ENCODE results near the gene FAM3B.

Gene FAM3B

DNA sequence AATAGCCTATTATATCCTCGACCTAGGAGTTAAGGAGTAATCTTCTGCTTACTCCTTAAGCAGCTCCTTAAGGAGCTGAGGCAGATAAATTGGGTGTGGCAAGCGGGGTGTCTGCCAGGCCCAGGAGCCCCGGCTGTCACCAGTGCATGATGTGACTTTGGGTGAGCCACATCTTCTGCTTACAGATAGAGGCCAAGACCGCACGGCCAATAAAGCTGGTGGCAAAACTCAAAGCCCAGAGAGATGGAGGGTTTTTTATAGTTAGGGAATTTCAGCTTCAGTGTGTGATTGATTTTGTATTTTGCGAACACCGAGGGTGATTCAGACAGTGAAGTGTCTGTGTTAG lies 55.1 kb downstream of the FAM3B start:
- Histone ChIP-seq H3K27me3 (ENCODE audit: insufficient read depth, insufficient read length) (peaks cover 4% of the 10 kb centered on the region), H3K4me1 (ENCODE audit: insufficient read depth, insufficient read length) (peaks cover 8% of the 10 kb centered on the region), H3K9ac (ENCODE audit: insufficient read length, low read depth) (no peak overlapping the region), H3K4me3 (ENCODE audit: insufficient read length, low read depth) (no peak overlapping the region), H3K9me3 (ENCODE audit: insufficient read depth, low read length) (no peaks in the 10 kb centered on the region), H3K36me3 (ENCODE audit: insufficient read depth, insufficient read length, low read length) (no peaks in the 10 kb centered on the region)
- DNase-seq (ENCODE audit: low read depth, low spot score), result no peak
- TF ChIP-seq SUZ12 (IDR thresholded peaks at IDR 0.05; ENCODE audit: extremely low read depth, insufficient read depth, insufficient read length) (no peak), ZNF274 (IDR thresholded peaks at IDR 0.05; ENCODE audit: low read depth, low read length) (no peak), YY1 (IDR thresholded peaks at IDR 0.05; ENCODE audit: insufficient read depth, insufficient read length) (no peak)

DNA sequence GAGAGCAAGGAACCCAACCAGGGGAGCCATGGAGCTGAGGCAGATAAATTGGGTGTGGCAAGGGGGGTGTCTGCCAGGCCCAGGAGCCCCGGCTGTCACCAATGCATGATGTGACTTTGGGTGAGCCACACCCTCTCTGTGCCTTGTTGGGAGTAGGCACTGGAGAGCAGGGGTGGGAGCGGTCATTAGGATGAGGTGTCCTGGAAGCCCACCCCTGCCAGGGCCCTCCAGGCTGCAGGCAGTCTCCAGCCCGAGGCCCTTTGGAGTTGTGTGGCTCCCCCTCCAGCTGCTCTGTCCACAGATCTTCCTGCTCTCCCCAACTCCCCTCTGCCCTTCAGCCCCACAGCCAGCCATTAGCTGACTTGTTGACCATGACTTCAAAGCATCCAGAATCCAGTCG lies 56.7 kb downstream of the FAM3B start:
- TF ChIP-seq SUZ12 (IDR thresholded peaks at IDR 0.05; ENCODE audit: extremely low read depth, insufficient read depth, insufficient read length) (no peak), YY1 (IDR thresholded peaks at IDR 0.05; ENCODE audit: insufficient read depth, insufficient read length) (no peak), ZNF274 (IDR thresholded peaks at IDR 0.05; ENCODE audit: low read depth, low read length) (no peak)
- no peaks in the 10 kb centered on the region for H3K9me3 ChIP-seq (ENCODE audit: insufficient read depth, low read length)
- H3K9ac ChIP-seq (ENCODE audit: insufficient read length, low read depth), result no peak overlapping the region
- H3K4me3 ChIP-seq (ENCODE audit: insufficient read length, low read depth), result no peak overlapping the region
- peaks cover under 1% of the 10 kb centered on the region for H3K27me3 ChIP-seq (ENCODE audit: insufficient read depth, insufficient read length)
- DNase-seq (ENCODE audit: low read depth, low spot score), result no peak
- peaks cover 13% of the 10 kb centered on the region for H3K36me3 ChIP-seq (ENCODE audit: insufficient read depth, insufficient read length, low read length)
- H3K4me1 ChIP-seq (ENCODE audit: insufficient read depth, insufficient read length), result peaks cover 5% of the 10 kb centered on the region

DNA sequence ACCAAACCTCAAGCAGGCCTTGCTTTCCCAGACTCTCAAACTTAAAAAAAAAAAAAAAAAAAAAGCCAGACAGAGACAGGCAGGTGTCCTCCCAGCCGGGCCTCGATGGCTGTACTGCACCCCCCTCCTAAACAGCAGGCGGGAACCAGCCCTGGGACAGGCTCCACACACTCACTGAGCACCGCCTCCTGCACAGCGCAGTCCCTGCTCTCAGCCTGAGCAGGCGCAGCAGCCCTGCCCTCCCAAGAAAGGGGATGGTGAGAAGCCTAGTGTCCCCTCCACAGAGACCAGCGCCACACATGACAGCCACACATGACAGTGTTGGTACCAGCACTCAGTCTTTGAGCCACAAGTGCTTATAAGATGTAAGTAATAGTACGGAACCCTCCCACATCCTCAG lies 57.2 kb downstream of the FAM3B start:
- no peaks in the 10 kb centered on the region for H3K27me3 ChIP-seq (ENCODE audit: insufficient read depth, insufficient read length)
- H3K4me3 ChIP-seq (ENCODE audit: insufficient read length, low read depth), result no peak overlapping the region
- no peak overlapping the region for H3K9ac ChIP-seq (ENCODE audit: insufficient read length, low read depth)
- DNase-seq (ENCODE audit: low read depth, low spot score), result no peak
- H3K36me3 ChIP-seq (ENCODE audit: insufficient read depth, insufficient read length, low read length), result peaks cover 13% of the 10 kb centered on the region
- H3K4me1 ChIP-seq (ENCODE audit: insufficient read depth, insufficient read length), result peaks cover 5% of the 10 kb centered on the region
- no peaks in the 10 kb centered on the region for H3K9me3 ChIP-seq (ENCODE audit: insufficient read depth, low read length)
- TF ChIP-seq SUZ12 (IDR thresholded peaks at IDR 0.05; ENCODE audit: extremely low read depth, insufficient read depth, insufficient read length) (no peak), ZNF274 (IDR thresholded peaks at IDR 0.05; ENCODE audit: low read depth, low read length) (no peak), YY1 (IDR thresholded peaks at IDR 0.05; ENCODE audit: insufficient read depth, insufficient read length) (no peak)

DNA sequence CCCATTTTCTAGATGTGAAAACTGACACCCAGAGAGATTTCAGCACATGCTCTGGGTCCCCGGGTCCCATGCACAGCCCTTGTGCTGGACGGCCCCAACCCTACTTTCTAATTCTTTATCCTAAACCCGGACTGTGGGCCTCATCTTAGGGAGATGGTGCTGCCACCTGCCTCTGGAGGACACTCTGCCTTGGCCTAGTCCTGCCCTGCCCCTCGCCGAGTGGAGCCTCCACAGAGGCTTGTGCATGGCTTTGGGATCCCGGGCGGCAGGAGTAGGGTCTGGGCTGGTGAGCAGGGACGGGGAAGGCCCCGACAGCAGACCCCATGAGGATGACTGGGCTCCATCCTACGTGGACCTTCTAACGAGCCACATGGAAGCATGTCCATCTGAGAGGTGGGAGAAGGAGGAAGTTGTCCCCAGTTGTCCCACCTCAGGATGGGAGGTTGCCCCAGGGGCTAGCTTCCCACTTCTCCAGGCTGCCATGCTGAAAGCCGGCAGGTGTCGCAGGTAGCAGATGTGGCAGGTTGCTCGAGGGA lies 57.6 kb downstream of the FAM3B start:
- TF ChIP-seq ZNF274 (IDR thresholded peaks at IDR 0.05; ENCODE audit: low read depth, low read length), result no peak
- TF ChIP-seq YY1 (IDR thresholded peaks at IDR 0.05; ENCODE audit: insufficient read depth, insufficient read length), result no peak
- no peak for TF ChIP-seq SUZ12 (IDR thresholded peaks at IDR 0.05; ENCODE audit: extremely low read depth, insufficient read depth, insufficient read length)
- Histone ChIP-seq H3K27me3 (ENCODE audit: insufficient read depth, insufficient read length) (no peaks in the 10 kb centered on the region), H3K4me1 (ENCODE audit: insufficient read depth, insufficient read length) (peaks cover 5% of the 10 kb centered on the region), H3K36me3 (ENCODE audit: insufficient read depth, insufficient read length, low read length) (peaks cover 17% of the 10 kb centered on the region), H3K9ac (ENCODE audit: insufficient read length, low read depth) (no peak overlapping the region), H3K9me3 (ENCODE audit: insufficient read depth, low read length) (no peaks in the 10 kb centered on the region), H3K4me3 (ENCODE audit: insufficient read length, low read depth) (no peak overlapping the region)
- no peak for DNase-seq (ENCODE audit: low read depth, low spot score)

DNA sequence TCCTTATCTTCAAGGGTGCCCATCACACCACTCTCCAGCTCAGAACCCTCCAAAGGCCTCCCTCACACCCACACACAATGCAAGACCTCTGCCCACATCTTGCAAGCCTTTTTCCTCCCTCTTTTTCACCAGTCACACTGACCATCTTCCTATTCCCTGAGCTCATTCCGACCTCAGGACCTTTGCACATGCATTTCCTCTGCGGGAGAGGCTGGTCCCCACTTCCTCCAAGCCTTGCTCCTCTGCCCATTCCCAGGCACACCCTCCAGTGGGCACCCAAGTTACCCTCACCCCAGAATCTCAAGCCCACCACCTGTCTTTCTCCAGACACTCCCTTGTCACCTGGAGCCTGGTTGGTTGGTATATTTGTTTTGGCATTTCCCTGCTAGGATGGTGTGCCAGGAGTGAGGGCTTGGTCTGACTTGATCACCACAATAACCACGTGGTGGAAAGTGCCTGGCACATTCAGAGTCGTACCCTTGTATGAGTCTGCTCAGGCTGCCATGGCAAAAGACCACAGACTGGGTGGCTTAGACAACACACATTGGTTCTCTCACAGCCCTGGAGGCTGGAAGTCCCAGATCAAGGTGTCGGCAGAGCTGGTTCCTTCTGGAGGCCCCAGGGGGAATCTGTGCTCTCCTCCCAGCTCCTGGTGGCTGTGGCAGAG lies 58.4 kb downstream of the FAM3B start:
- Histone ChIP-seq H3K4me1 (ENCODE audit: insufficient read depth, insufficient read length) (peaks cover 5% of the 10 kb centered on the region), H3K4me3 (ENCODE audit: insufficient read length, low read depth) (no peak overlapping the region), H3K9ac (ENCODE audit: insufficient read length, low read depth) (no peak overlapping the region), H3K36me3 (ENCODE audit: insufficient read depth, insufficient read length, low read length) (peaks cover 24% of the 10 kb centered on the region), H3K27me3 (ENCODE audit: insufficient read depth, insufficient read length) (no peaks in the 10 kb centered on the region), H3K9me3 (ENCODE audit: insufficient read depth, low read length) (no peaks in the 10 kb centered on the region)
- no peak for DNase-seq (ENCODE audit: low read depth, low spot score)
- TF ChIP-seq SUZ12 (IDR thresholded peaks at IDR 0.05; ENCODE audit: extremely low read depth, insufficient read depth, insufficient read length) (no peak), ZNF274 (IDR thresholded peaks at IDR 0.05; ENCODE audit: low read depth, low read length) (no peak), YY1 (IDR thresholded peaks at IDR 0.05; ENCODE audit: insufficient read depth, insufficient read length) (no peak)

DNA sequence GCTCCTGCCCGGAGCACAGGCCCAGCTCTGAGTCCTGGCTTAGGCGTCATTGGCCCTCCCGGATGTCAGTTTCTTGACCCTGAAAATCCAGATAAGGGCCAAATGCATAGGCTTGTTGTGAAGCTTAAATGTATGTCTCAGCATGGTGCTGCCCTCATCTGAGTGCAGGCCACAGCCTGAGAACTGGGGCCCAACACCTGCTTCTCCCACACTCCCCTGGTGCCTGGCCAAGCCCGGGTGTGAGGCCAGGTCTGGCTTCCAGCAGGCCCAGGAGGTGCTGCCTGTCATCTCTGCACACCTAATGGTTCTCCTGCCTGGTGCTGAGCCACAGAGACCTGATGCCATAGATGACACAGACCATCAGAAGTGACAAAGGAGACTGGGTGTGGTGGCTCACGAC lies 59.3 kb downstream of the FAM3B start:
- TF ChIP-seq YY1 (IDR thresholded peaks at IDR 0.05; ENCODE audit: insufficient read depth, insufficient read length) (no peak), ZNF274 (IDR thresholded peaks at IDR 0.05; ENCODE audit: low read depth, low read length) (no peak), SUZ12 (IDR thresholded peaks at IDR 0.05; ENCODE audit: extremely low read depth, insufficient read depth, insufficient read length) (no peak)
- no peak for DNase-seq (ENCODE audit: low read depth, low spot score)
- no peak overlapping the region for H3K4me3 ChIP-seq (ENCODE audit: insufficient read length, low read depth)
- H3K36me3 ChIP-seq (ENCODE audit: insufficient read depth, insufficient read length, low read length), result peaks cover 32% of the 10 kb centered on the region
- no peak overlapping the region for H3K9ac ChIP-seq (ENCODE audit: insufficient read length, low read depth)
- H3K9me3 ChIP-seq (ENCODE audit: insufficient read depth, low read length), result no peaks in the 10 kb centered on the region; the same call in 1 of the 2 replicates
- H3K27me3 ChIP-seq (ENCODE audit: insufficient read depth, insufficient read length), result no peaks in the 10 kb centered on the region
- peaks cover 7% of the 10 kb centered on the region for H3K4me1 ChIP-seq (ENCODE audit: insufficient read depth, insufficient read length)

DNA sequence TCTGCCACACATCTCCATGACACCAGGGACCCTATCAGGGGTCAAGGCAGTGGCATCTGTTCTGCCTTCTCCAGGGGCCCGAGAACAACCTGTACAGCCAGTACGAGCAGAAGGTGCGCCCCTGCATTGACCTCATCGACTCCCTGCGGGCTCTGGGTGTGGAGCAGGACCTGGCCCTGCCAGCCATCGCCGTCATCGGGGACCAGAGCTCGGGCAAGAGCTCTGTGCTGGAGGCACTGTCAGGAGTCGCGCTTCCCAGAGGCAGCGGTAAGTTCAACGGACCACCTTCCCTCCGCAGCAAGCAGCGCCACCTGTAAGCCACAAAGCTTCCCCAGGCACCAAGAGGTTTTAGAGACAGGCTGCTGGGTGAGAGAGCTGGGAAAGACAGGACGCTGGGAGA lies 61.1 kb downstream of the FAM3B start:
- peaks cover 5% of the 10 kb centered on the region for H3K4me1 ChIP-seq (ENCODE audit: insufficient read depth, insufficient read length)
- TF ChIP-seq ZNF274 (IDR thresholded peaks at IDR 0.05; ENCODE audit: low read depth, low read length) (no peak), YY1 (IDR thresholded peaks at IDR 0.05; ENCODE audit: insufficient read depth, insufficient read length) (no peak), SUZ12 (IDR thresholded peaks at IDR 0.05; ENCODE audit: extremely low read depth, insufficient read depth, insufficient read length) (no peak)
- H3K36me3 ChIP-seq (ENCODE audit: insufficient read depth, insufficient read length, low read length), result peaks cover 38% of the 10 kb centered on the region
- H3K27me3 ChIP-seq (ENCODE audit: insufficient read depth, insufficient read length), result no peaks in the 10 kb centered on the region
- no peak overlapping the region for H3K9ac ChIP-seq (ENCODE audit: insufficient read length, low read depth)
- no peak overlapping the region for H3K4me3 ChIP-seq (ENCODE audit: insufficient read length, low read depth)
- peaks cover 10% of the 10 kb centered on the region; the same call in 1 of the 2 replicates for H3K9me3 ChIP-seq (ENCODE audit: insufficient read depth, low read length)
- no peak for DNase-seq (ENCODE audit: low read depth, low spot score)

Measured in NT2/D1 (cell line).